ENCODE measurements around the gene UBE2U. TPM values are rescaled to one million over a fixed set of nuclear protein-coding genes. Genes with fewer than 3 reads are reported as not detected.

UBE2U gene
- total and polyA plus RNA-seq, 2 of the 8 experiments (the other 6 are each of a cell fraction or from before 2014, with no cell fraction given) = not detected

DNA sequence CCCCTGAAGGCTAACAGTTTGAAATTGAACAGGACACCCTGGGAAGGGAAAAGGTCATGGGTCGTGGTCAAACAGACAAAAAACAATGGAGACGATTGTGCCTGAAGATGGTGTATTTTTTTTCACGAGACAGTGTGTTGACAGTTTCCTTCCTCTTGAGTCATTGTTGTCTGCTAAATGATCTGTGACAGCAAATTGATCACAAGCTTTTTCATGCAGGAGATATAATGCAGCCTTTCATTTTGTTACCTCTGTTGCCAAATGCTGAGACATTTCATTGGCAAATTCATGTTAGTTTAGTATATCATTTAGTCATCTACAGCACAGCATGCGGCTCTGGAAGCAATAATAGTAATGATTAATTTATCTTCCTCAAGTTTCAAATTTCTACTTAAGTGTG, 27.7 kb downstream of the UBE2U start:
- no peaks in the 10 kb centered on the region for H3K27me3 ChIP-seq (replicated peaks in 1 of 4; ENCODE audit: control insufficient read depth in 3 of 4, extremely low read depth in 1 of 4, insufficient read depth in 3 of 4, low read length in 3 of 4)
- no peaks in the 10 kb centered on the region for H3K9me3 ChIP-seq (ENCODE audit: insufficient read depth in 2 of 2, low read depth in 1 of 2, low read length in 1 of 2)
- H3K4me1 ChIP-seq (replicated peaks in 1 of 4; ENCODE audit: control insufficient read depth in 3 of 4, insufficient read depth in 4 of 4, low read length in 3 of 4) = no peaks in the 10 kb centered on the region
- H3K4me2 ChIP-seq (ENCODE audit: insufficient read depth in 1 of 2, low read depth in 2 of 2, low read length in 2 of 2) = no peak overlapping the region
- no peak overlapping the region for H2BK15ac ChIP-seq (ENCODE audit: low read length)
- no peak overlapping the region for H4K5ac ChIP-seq (ENCODE audit: insufficient read length, low read depth, low read length)
- H2BK120ac ChIP-seq (replicated peaks; ENCODE audit: low read depth, low read length) = no peak overlapping the region
- no peak overlapping the region for H3K4ac ChIP-seq (replicated peaks; ENCODE audit: insufficient read length, low read depth, low read length)
- no peak overlapping the region for H3K56ac ChIP-seq (replicated peaks; ENCODE audit: insufficient read length, low read depth, low read length)
- H4K91ac ChIP-seq (replicated peaks; ENCODE audit: insufficient read length, low read length) = no peak overlapping the region
- H2BK12ac ChIP-seq (ENCODE audit: low read depth, low read length) = no peak overlapping the region
- H2BK20ac ChIP-seq (ENCODE audit: low read length) = no peak overlapping the region
- H3K23ac ChIP-seq (ENCODE audit: insufficient read length) = no peak overlapping the region
- ChIA-PET CTCF (ENCODE audit: partially characterized antibody) (interaction anchor here (0.8 to 1.5 kb wide), 3 partner anchors 14 to 614 kb away, joined by 3 read pairs; no protein-coding TSS in a partner anchor), POLR2A (ENCODE audit: partially characterized antibody) (no interaction called here)
- no peaks in the 10 kb centered on the region for H3K23me2 ChIP-seq (ENCODE audit: low read depth, low read length)
- H3K79me2 ChIP-seq (ENCODE audit: control insufficient read depth in 1 of 2, insufficient read depth in 2 of 2, low read length in 2 of 2) = no peaks in the 10 kb centered on the region
- no peak overlapping the region for H3K14ac ChIP-seq (ENCODE audit: insufficient read length)
- DNase-seq (ENCODE audit: low read depth in 1 of 2, low spot score in 2 of 2) (no peak), FAIRE-seq (no peak)
- no peaks in the 10 kb centered on the region for H3K36me3 ChIP-seq (ENCODE audit: control insufficient read depth in 2 of 4, insufficient read depth in 4 of 4, low read length in 3 of 4)
- WGBS, 2 experiments (ENCODE audit: extremely low coverage in 1 of 2, insufficient coverage in 1 of 2, insufficient read length in 1 of 2, insufficient replicate concordance in 2 of 2, low coverage in 1 of 2, low lambda C conversion rate in 2 of 2, missing lambda C conversion rate in 1 of 2) = 80% methylated on average over 4 of the region's 4 CpGs; no CpG with 5 or more reads in 1 of the 2 experiments
- no peak overlapping the region for H3K18ac ChIP-seq (ENCODE audit: extremely low read depth, low read length)
- no peak overlapping the region for H2BK5ac ChIP-seq (ENCODE audit: low read depth, low read length)
- no peak overlapping the region for H3K9ac ChIP-seq (replicated peaks in 1 of 4; ENCODE audit: extremely low read depth in 1 of 4, low read depth in 3 of 4, low read length in 3 of 4)
- no peaks in the 10 kb centered on the region for H4K20me1 ChIP-seq (replicated peaks in 1 of 2; ENCODE audit: control insufficient read depth in 1 of 2, insufficient read depth in 2 of 2, low read length in 2 of 2)
- H3K4me3 ChIP-seq (ENCODE audit: extremely low read depth in 1 of 4, insufficient read depth in 2 of 4, low read depth in 3 of 4, low read length in 4 of 4) = no peak overlapping the region
- H3K27ac ChIP-seq (ENCODE audit: low read depth, low read length) = no peak overlapping the region
- H4K8ac ChIP-seq (ENCODE audit: extremely low read depth, insufficient read depth, low read length) = no peak overlapping the region
- no peak overlapping the region for H2AK5ac ChIP-seq (ENCODE audit: low read depth, low read length)
- H3K79me1 ChIP-seq (ENCODE audit: low read depth, low read length) = no peaks in the 10 kb centered on the region
- no peak overlapping the region for H2AFZ ChIP-seq (ENCODE audit: low read length)
- TF ChIP-seq CHD2 (IDR thresholded peaks at IDR 0.05; ENCODE audit: low read length) (no peak), CREB1 (IDR thresholded peaks at IDR 0.05) (no peak), BACH1 (IDR thresholded peaks at IDR 0.05; ENCODE audit: low read length) (no peak), YY1 (IDR thresholded peaks at IDR 0.05; ENCODE audit: low read depth, low read length) (no peak), CHD1 (IDR thresholded peaks at IDR 0.05; ENCODE audit: low read depth, low read length) (no peak), RAD21 (IDR thresholded peaks at IDR 0.05 in 1 of 2, conservative IDR thresholded peaks at IDR 0.05 in 1 of 2; ENCODE audit: low read depth in 2 of 2, low read length in 2 of 2) (no peak), TCF12 (IDR thresholded peaks at IDR 0.05; ENCODE audit: low read depth, low read length) (no peak), KDM4A (IDR thresholded peaks at IDR 0.05; ENCODE audit: low read depth, low read length, severe bottlenecking) (no peak), SIRT6 (IDR thresholded peaks at IDR 0.05; ENCODE audit: low read length) (no peak)
